K562 (cell line): ENCODE results near the gene STXBP5L. TPM values are rescaled to one million over a fixed set of nuclear protein-coding genes. Genes with fewer than 3 reads are reported as not detected.

Experiments used
- ATAC-seq: fragments of 200-7000 bp; cut with Tn5 transposase; 3 replicates; pipeline ENCODE4 v1.9.1; 2020; ENCODE audit warnings: moderate library complexity
- BruUV-seq: library from RNA; stranded (reverse); fragments of 400-500 nt; replicated peaks from 2 replicates; lab custom pipeline; 2021; lab: Mats Ljungman, UMichigan
- CTCF ChIA-PET: fragments of 300-600 bp; formaldehyde crosslinking; extraction: SDS; loops from one replicate; lab custom pipeline; 2021; ENCODE audit warnings: low intra/inter-chr PET ratio; lab: Yijun Ruan, JAX
- POLR2A ChIA-PET: fragments of 300-600, 350-650 bp; sonication (Branson Sonifier 250); formaldehyde crosslinking; extraction: SDS; loops from one replicate; lab custom pipeline; 2021; ENCODE audit warnings: antibody characterized with exemption, inconsistent platforms; lab: Yijun Ruan, JAX
- DNase-seq, 4 experiments: peaks; one replicate each; pipeline versions ENCODE4 v3.0.0 to v3.0.0-alpha.2; 2011 to 2018; ENCODE audit warnings: low spot score in 3 of 4, mixed read lengths in 3 of 4; ENCODE audit errors: extremely low read depth in 1 of 4
- FAIRE-seq: peaks from 2 replicates; lab custom pipeline; 2011; peaks lifted over from hg19 to GRCh38; lab: Jason Lieb, UNC
- H2AFZ ChIP-seq: 2 replicates; pipeline ENCODE4 v1.6.0; 2011; ENCODE audit warnings: low read depth, low read length, control low read depth, inconsistent platforms
- H3K27ac ChIP-seq: fragments of 200-600 bp; 3 replicates; pipeline ENCODE4 v1.8.0; 2011; ENCODE audit warnings: low read depth, mild to moderate bottlenecking, control low read depth, inconsistent platforms, low read length, moderate library complexity, mixed read lengths; ENCODE audit errors: extremely low read depth
- H3K27me3 ChIP-seq, 2 experiments: fragments of 300-600 bp in 1 of 2; 2 replicates in 1 of 2; 3 replicates in 1 of 2; pipeline versions ENCODE4 v1.6.0 to v1.8.0; 2011; ENCODE audit warnings: inconsistent platforms in 2 of 2, low read length in 2 of 2, mild to moderate bottlenecking in 1 of 2, mixed read lengths in 1 of 2, moderate library complexity in 1 of 2; ENCODE audit not compliant: control insufficient read depth in 2 of 2, insufficient read depth in 2 of 2
- H3K36me3 ChIP-seq: fragments of 300-600 bp; 3 replicates; pipeline ENCODE4 v1.8.0; 2011; ENCODE audit warnings: mild to moderate bottlenecking, low read length, inconsistent platforms; ENCODE audit not compliant: control insufficient read depth, insufficient read depth
- H3K4me1 ChIP-seq, 2 experiments: fragments of 200-600 bp in 1 of 2; replicated peaks in 1 of 2; 2 replicates in 1 of 2; 3 replicates in 1 of 2; pipeline versions ENCODE4 v1.5.1 to v1.8.0; 2011; ENCODE audit warnings: inconsistent platforms in 2 of 2, low read length in 2 of 2, mild to moderate bottlenecking in 1 of 2, mixed read lengths in 1 of 2, moderate library complexity in 1 of 2; ENCODE audit not compliant: control insufficient read depth in 2 of 2, insufficient read depth in 2 of 2
- H3K4me2 ChIP-seq: 2 replicates; pipeline ENCODE4 v1.6.1; 2011; ENCODE audit warnings: low read length, control low read depth, inconsistent platforms, mixed read lengths; ENCODE audit not compliant: insufficient read depth
- H3K4me3 ChIP-seq: fragments of 200-600 bp; sonication (generic), shearing (Covaris generic); 2 replicates; pipeline ENCODE4 v1.5.1; 2016; ENCODE audit warnings: control low read depth, inconsistent platforms
- H3K79me2 ChIP-seq: fragments of 200-600 bp; 3 replicates; pipeline ENCODE4 v1.8.0; 2011; ENCODE audit warnings: low read length, inconsistent platforms; ENCODE audit not compliant: control insufficient read depth, insufficient read depth
- H3K9ac ChIP-seq, 2 experiments: 2 replicates each; pipeline versions ENCODE4 v1.6.0 to v1.6.1; 2011; ENCODE audit warnings: low read depth in 2 of 2, low read length in 2 of 2, control low read depth in 1 of 2, inconsistent platforms in 1 of 2, mild to moderate bottlenecking in 1 of 2, mixed read lengths in 1 of 2; ENCODE audit not compliant: insufficient read depth in 1 of 2
- H3K9me1 ChIP-seq: one replicate; pipeline ENCODE4 v1.6.0; 2011; ENCODE audit warnings: inconsistent platforms, mild to moderate bottlenecking, low read length, moderate library complexity; ENCODE audit not compliant: control insufficient read depth, insufficient read depth
- H3K9me3 ChIP-seq: replicated peaks from 2 replicates; pipeline ENCODE4 v1.5.1; 2011; ENCODE audit warnings: low read depth, low read length, inconsistent platforms; ENCODE audit not compliant: control insufficient read depth, insufficient read depth
- H4K20me1 ChIP-seq: replicated peaks from 2 replicates; pipeline ENCODE4 v1.6.1; 2011; ENCODE audit warnings: low read length, inconsistent platforms, mixed read lengths; ENCODE audit not compliant: control insufficient read depth, insufficient read depth
- CREB3 ChIP-seq: fragments of 450-650 bp; conservative IDR thresholded peaks from 2 replicates; pipeline ENCODE4 v1.6.1; 2016; ENCODE audit warnings: missing genetic modification characterization, low read depth, mild to moderate bottlenecking, missing compliant biosample characterization, moderate library complexity
- MYNN ChIP-seq, 2 experiments: sonication (generic); formaldehyde crosslinking in 1 of 2; IDR thresholded peaks; 2 replicates each; pipeline versions ENCODE4 v1.5.0 to v1.6.1; 2016 to 2020; ENCODE audit warnings: antibody characterized with exemption in 1 of 2, missing genetic modification reagents in 1 of 2
- ZKSCAN1 ChIP-seq: fragments of 150-350 bp; IDR thresholded peaks from 2 replicates; pipeline ENCODE4 v1.6.1; 2016; ENCODE audit warnings: low read depth, low read length
- ZNF280A ChIP-seq: fragments of 450-650 bp; IDR thresholded peaks from 2 replicates; pipeline ENCODE4 v1.6.1; 2018; ENCODE audit warnings: mild to moderate bottlenecking, low read depth; ENCODE audit not compliant: partially characterized antibody
- ZNF3 ChIP-seq: fragments of 250-450 bp; sonication (Bioruptor Pico); IDR thresholded peaks from 2 replicates; pipeline ENCODE4 v1.5.0; 2021; ENCODE audit warnings: mild to moderate bottlenecking, moderate library complexity
- in situ Hi-C: fragments of 300-500 bp; cut with MboI; formaldehyde crosslinking; loops from 4 replicates; pipeline ENCODE4 v1.15.0; 2018; ENCODE audit warnings: inconsistent platforms, mixed read lengths
- intact Hi-C: fragments of 100-400 bp; cut with micrococcal nuclease; formaldehyde crosslinking; loops from 2 replicates; pipeline ENCODE4 v1.14.2; 2022
- polyA plus RNA-seq, 8 experiments: library from polyadenylated mRNA; depleted of rRNA in 4 of 8; stranded (reverse) in 5 of 8; unstranded in 3 of 8; fragments of >200 nt; fragmentation: Nextera tagmentation in 2 of 8; fragmentation: Illumina TruSeq in 1 of 8; extraction: Ambion mirVana in 2 of 8; extraction: Trizol in 1 of 8; gene quantifications; 2 replicates each; pipeline versions ENCODE4 v1.2.1 to v1.2.3, GENCODE V29; 2011 to 2014; ENCODE audit warnings: inconsistent platforms in 1 of 8, missing spikeins in 1 of 8
- total RNA-seq, 7 experiments: library from RNA; depleted of rRNA in 6 of 7; stranded (reverse); fragments of >200 nt in 6 of 7; fragmentation: Illumina TruSeq in 2 of 7; extraction: Trizol in 2 of 7; gene quantifications; 2 replicates each; pipeline versions ENCODE4 v1.2.1 to v1.2.3, GENCODE V29; 2011 to 2021; ENCODE audit warnings: low replicate concordance in 1 of 7

STXBP5L gene
- total and polyA plus RNA-seq, 9 of the 15 experiments (the other 6 are each of a cell fraction or from before 2014, with no cell fraction given) = 0.03 to 0.04 (median 0.03) TPM; not detected in 6

- TF ChIP-seq ZKSCAN1 (no peak), ZNF3 (CRISPR knock-in tag) (no peak), ZNF280A (no peak), CREB3 (tag) (no peak), MYNN (IDR thresholded peaks at IDR 0.05) (no peak), MYNN (CRISPR knock-in tag; IDR thresholded peaks at IDR 0.05) (no peak)
- in situ Hi-C loops = no loop called here
- ATAC-seq = no peak
- H3K27me3 ChIP-seq = no peaks in the 10 kb centered on the region
- H4K20me1 ChIP-seq = no peaks in the 10 kb centered on the region
- ChIA-PET CTCF (no interaction called here), POLR2A (no interaction called here)
- H3K4me3 ChIP-seq = no peak overlapping the region
- no peak overlapping the region for H2AFZ ChIP-seq
- no peaks in the 10 kb centered on the region for H3K4me1 ChIP-seq
- no peaks in the 10 kb centered on the region for H3K9me3 ChIP-seq
- no peak overlapping the region for H3K4me2 ChIP-seq
- H3K9me1 ChIP-seq = no peaks in the 10 kb centered on the region
- no peak overlapping the region for H3K27ac ChIP-seq
- FAIRE-seq = no peak
- BruUV-seq = no TSS peak
- no peak overlapping the region for H3K9ac ChIP-seq
- no peaks in the 10 kb centered on the region for H3K79me2 ChIP-seq
- intact Hi-C loops = no loop called here
- DNase-seq = no peak
- H3K36me3 ChIP-seq = no peaks in the 10 kb centered on the region
Observed at GRCh38 chr3:121399820-121400219, 491.8 kb downstream of the STXBP5L start.
